HG03108 (cell line): ENCODE measurements around the gene P4HA3.
"Not testable (repeated sequence)": the region's sequence is repeated elsewhere in the genome, so short reads cannot be mapped to it uniquely, and the experiment has no call there.

Experiments used
- ATAC-seq: cut with Tn5 transposase; IDR thresholded peaks from one replicate; pipeline ENCODE4 v1.9.1; 2021; ENCODE audit warnings: moderate library complexity; ENCODE audit not compliant: unreplicated experiment

P4HA3 gene

DNA sequence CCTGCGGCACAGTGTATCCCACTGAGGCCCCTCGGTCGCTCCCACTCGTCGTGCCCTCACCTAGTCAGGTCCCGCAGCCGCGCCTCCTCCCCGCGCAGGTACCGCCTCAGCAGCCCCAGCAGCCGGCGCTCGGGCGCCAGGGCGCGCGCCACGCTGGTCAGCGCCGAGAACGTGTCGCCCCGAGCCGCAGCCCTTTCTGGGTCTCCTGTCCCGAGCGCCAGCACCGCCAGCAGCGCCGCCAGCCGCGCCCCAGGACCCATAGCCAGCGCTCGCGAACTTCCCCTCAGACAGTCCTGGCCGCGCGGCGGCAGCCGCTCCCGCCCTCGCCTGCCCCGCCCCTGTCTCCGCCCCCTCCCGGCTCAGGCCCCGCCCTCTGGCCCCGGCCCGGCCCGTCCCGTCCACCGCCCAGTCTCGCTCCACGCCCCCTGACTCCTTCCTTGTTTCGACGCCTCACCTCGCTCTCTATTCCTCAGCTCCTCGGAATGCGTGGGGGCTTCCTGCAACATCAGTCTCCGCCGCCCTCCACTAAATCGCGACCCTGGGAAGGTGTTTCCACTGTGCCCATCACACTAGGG is at the start of gene P4HA3:
P4HA3 (minus strand) TSS at position 289 of the 575 bp plus-strand sequence; CDS start at position 260, 29 bp downstream.
- ATAC-seq, result no peak

DNA sequence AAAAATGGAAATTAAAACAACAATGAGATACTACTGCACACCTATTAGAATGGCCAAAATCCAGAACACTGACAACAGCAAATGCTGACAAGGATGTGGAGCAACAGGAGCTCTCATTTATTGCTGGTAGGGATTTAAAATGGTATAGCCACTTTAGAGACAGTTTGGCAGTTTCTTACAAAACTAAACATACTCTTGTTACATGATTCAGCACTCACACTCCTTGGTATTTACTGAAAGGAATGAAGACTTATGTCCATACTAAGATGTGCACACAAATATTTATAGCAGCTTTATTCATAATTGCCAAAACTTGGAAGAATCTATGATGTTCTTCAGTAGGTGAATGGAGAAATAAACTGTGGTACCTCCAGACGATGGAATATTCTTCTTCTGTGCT is 46.0 kb upstream of the P4HA3 start:
- no peak for ATAC-seq

- no peak for ATAC-seq
These were observed 44.2 kb upstream of the P4HA3 start for GRCh38 chr11:74355626-74356025.

- no peak for ATAC-seq
These were observed 42.6 kb upstream of the P4HA3 start for GRCh38 chr11:74354036-74354435.

DNA sequence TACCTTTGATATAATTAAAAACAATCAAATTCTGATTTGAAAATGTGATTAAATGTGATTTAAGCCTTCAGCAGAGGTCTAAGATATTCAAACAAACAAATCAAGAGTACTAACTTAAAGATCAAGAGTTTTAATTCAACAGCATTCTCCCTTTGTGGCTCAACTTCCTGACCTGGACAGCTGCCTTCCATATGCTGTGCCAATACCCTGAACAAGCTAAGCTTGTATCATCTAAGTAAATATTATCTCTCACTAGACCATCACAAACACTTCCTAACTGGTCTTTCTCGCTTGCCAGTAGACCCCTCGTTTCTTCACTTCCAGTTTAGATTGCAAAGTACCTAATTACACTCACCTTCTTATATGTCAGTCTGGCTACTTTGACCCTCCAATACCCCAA is 35.9 kb upstream of the P4HA3 start:
- ATAC-seq, result no peak

DNA sequence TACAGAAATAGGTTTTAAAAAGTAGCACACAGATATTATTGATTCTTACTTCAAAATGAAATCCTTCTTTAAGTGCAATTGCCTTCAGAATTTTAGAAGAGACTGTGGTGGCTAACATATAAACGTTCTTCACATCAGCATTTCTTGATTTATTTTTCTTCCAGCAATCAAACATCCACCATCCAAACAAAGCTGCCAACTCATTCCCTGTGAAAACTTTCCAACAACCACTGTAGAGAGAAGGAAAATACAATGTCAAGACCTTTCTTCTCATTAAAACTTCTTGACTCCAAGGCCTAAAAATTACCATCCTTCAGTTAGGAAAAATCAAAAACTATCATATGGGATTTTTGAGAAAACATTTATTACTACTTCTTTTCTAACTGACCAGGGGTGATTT is 34.0 kb upstream of the P4HA3 start:
- no peak for ATAC-seq

DNA sequence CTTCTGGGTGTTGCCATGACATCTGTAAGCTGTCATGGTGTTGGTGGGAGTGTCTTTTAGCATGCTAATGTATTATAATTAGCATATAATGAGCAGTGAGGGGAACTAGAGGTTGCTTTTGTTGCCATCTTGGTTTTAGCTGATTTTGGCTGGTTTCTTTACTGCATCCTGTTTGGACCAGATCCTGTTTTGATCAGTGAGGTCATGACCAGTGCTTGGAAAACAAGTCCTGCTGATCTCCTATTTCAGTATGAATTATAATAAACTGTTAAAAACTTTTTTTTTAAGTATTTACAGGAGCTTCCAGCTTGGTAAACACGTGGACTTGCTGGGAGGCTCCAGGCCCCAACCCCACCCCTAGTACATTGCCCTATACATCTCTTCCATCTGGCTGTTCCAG is 30.5 kb upstream of the P4HA3 start:
- ATAC-seq, result no peak

GRCh38 chr11:74339619-74340018 is 28.2 kb upstream of the P4HA3 start:
- no peak for ATAC-seq

GRCh38 chr11:74338963-74339362 is 27.5 kb upstream of the P4HA3 start:
- no peak for ATAC-seq

DNA sequence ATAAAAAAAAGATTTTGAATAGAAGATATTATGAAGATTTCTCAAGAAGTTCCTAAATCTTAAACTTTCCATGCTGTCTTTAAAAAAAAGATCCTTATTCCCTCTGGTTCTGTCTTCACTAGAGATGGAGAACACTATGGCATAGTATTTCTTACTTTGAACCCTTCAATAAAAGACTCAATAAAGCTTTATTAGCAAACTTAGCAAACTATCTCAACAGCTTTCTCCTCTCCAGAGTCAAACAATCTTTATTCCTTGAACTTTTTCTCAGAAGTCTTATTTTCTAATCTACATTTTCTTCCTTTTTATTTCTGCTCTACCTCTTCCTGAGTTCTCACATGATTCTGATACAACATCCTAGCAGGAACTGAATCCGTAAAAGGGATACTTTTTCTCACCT is 21.8 kb upstream of the P4HA3 start:
- no peak for ATAC-seq

DNA sequence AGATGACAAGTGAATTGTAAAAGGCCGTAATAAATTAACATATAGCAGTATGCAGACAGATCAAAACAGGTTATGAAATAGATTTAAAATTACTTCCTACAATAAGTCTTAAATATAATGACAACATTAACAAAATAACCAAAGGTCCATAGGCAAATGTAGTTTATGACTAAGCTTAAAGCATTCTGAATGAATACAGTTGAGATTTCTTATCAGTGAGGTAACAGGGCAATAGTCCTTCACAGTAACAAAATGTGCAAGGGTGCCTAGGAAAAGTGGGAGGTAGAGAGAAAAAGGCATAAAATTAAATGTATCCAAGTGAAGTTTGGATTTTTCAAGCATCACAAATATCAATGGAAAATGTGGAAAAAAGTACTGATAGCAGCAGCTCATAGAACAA is 20.9 kb upstream of the P4HA3 start:
- ATAC-seq, result no peak

- not testable (repeated sequence) for ATAC-seq
These were observed 19.6 kb upstream of the P4HA3 start for GRCh38 chr11:74331000-74331399.

GRCh38 chr11:74330075-74330858 is 18.8 kb upstream of the P4HA3 start:
- ATAC-seq, result no peak

DNA sequence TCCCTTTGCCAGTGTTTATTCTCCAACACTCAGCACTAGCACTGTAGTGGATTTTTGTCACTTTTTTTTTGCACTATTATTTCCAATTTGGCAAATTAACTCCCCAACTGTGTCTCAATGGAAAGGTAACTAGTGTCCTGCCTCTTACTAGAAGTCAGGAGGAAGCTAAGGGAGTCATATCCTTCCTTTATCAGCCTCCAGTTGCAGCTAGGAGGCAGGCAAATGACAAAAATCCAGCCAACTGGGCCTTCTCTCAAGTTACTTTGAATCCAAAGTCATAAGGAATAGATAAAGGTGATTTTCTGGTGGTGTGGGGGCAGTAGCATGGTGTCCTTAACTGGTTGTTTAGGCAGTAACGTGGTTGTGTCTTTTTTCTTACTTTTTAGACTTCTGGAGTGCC is 15.6 kb upstream of the P4HA3 start:
- ATAC-seq, result no peak

GRCh38 chr11:74326665-74327064 is 15.2 kb upstream of the P4HA3 start:
- no peak for ATAC-seq

GRCh38 chr11:74325649-74326645 is 14.5 kb upstream of the P4HA3 start:
- no peak for ATAC-seq

GRCh38 chr11:74322667-74323066 is 11.2 kb upstream of the P4HA3 start:
- ATAC-seq, result no peak

DNA sequence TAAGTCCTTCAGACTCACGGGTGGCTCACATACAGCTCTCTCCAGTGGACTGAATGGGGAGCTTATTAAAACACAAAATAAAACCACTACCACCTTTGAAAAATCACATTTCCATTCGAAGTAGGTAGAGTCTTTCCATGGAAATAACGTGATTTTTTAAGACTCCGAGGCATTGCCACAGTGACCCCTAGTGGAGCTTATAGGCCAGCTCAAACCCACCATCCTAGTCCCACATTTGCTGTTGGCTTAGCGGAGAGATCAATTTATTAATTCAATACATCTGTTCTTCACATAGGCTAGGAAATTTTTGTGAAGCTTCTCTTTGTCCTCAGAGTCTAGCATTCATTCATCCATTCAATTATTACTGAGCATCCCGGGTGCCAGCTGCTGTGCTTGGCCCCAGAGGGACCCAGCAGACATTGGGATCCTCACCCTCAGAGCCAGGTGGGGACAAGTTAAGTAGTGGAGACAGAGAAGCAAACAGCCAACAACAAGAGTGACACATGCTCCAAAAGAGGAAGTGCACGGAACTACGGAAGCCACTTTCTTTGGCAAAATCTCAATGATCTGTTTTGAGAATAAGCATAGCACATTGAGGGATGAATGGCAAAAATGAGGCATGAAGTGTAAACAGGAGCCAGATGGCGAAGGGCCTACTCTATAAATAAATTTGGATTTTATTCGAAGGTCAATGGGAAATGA is 10.2 kb upstream of the P4HA3 start:
- no peak for ATAC-seq

DNA sequence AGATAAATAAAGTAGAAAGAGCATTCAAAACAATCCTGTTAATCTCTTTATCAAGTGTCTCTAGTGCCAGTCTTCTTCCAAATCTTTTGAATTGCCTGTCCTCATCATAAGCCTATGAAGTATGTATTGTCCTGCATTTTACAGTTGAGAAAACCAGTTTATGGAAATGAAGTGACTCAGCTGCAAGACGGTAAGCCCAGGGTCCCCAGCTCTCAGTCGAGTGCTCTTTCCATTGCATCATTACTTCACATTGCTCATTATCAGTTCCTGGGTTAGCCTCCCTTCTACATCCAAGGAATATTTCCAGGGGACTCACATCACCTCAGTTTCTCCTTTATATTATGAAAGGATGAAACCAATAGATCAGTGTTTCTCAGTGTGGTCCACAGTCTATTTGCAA is 9.1 kb upstream of the P4HA3 start:
- ATAC-seq, result no peak

DNA sequence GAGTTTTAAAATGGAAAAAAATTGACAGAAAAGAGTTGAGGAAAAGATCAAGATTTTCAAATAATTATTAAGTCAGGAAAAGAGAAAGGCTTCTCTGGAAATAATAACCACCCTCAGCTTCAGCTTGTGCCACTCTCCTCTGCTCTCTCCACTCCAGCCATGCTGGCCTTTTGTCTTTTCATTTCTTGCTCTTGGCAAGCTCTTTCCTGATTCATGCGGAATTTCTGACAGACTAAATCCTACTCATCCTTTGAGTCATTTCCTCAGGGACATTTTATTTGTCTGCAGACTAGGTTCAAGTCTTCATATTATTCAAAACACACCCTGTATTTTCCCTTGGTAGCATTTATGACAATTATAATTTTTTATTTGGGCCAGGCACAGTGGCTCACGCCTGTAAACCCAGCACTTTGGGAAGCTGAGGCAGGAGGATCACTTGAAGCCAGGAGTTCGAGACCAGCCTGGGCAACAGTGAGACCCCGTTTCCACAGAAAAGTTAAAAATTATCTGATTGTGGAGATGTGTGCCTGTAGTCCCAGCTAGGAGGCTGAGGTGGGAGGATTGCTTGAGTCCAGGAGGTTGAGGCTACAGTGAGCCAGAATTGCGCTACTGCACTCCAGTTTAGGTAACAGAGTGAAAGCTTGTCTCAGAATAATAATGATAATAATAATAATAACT is 7.8 kb upstream of the P4HA3 start:
- no peak for ATAC-seq
